A549 treated with RU486 at 1 μM for 4 hours (cell line): ENCODE measurements around the gene PRR20E. TPM values are rescaled to one million over a fixed set of nuclear protein-coding genes. Genes with fewer than 3 reads are reported as not detected.

Experiments used
- total RNA-seq: library from RNA; stranded (reverse); fragments of 200-300 nt; extraction: Qiagen RNA extraction; gene quantifications from 5 replicates; pipeline ENCODE4 v1.2.3, GENCODE V29; 2022; ENCODE audit warnings: low read depth

PRR20E gene
- total RNA-seq = not detected in 5 replicates

GRCh38 chr13:57166897-57167296 is at the start of gene PRR20E:
PRR20E (plus strand) TSS chr13:57167197; CDS start chr13:57167584, 387 bp downstream.

GRCh38 chr13:57140235-57140968 is 26.6 kb upstream of the PRR20E start, which contains the start of gene PRR20A:
PRR20A (plus strand) TSS chr13:57140918; CDS start chr13:57141305, 387 bp downstream.

DNA sequence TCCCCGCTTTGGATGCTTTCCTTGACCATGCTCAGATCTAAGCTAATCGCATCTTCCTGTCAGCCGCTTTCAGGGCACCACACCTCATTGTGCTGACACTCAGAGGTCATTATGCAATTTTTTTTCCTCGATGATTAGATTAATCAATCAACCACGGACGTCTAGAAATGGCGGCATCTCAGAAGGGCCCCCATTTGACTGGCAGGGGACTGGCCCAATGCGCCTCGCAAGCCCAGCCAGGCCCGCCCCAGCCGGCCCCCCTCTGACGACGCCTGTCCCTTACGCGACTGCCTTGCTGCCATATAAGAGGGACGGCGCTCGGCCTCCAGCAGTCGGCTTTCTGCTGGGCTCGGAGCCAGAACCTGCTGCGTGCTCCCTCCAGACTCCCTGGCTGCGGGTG is 19.8 kb upstream of the PRR20E start, which contains the start of gene PRR20B:
Gene PRR20B (plus strand): TSS at position 301 of the 400 bp plus-strand sequence. CDS start 387 bp downstream, outside the sequence.

GRCh38 chr13:57153761-57154160 is 13.2 kb upstream of the PRR20E start, which contains the start of gene PRR20C:
PRR20C (plus strand) TSS chr13:57154061; CDS start chr13:57154448, 387 bp downstream.

DNA sequence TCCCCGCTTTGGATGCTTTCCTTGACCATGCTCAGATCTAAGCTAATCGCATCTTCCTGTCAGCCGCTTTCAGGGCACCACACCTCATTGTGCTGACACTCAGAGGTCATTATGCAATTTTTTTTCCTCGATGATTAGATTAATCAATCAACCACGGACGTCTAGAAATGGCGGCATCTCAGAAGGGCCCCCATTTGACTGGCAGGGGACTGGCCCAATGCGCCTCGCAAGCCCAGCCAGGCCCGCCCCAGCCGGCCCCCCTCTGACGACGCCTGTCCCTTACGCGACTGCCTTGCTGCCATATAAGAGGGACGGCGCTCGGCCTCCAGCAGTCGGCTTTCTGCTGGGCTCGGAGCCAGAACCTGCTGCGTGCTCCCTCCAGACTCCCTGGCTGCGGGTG is 6.7 kb upstream of the PRR20E start, which contains the start of gene PRR20D:
Gene PRR20D (plus strand): TSS at position 301 of the 400 bp plus-strand sequence. CDS start 387 bp downstream, outside the sequence.

Other genes starting within 250 kb of the PRR20E start
- not detected in 5 replicates for gene PRR20A, start 26.3 kb upstream of the PRR20E start, total RNA-seq
- gene PRR20B, start 19.7 kb upstream of the PRR20E start, total RNA-seq = not detected in 5 replicates
- gene PRR20C, start 13.1 kb upstream of the PRR20E start, total RNA-seq = not detected in 5 replicates
- not detected in 5 replicates for gene PRR20D, start 6.6 kb upstream of the PRR20E start, total RNA-seq